ENCODE results near the gene ATP6V0D1.

DNA sequence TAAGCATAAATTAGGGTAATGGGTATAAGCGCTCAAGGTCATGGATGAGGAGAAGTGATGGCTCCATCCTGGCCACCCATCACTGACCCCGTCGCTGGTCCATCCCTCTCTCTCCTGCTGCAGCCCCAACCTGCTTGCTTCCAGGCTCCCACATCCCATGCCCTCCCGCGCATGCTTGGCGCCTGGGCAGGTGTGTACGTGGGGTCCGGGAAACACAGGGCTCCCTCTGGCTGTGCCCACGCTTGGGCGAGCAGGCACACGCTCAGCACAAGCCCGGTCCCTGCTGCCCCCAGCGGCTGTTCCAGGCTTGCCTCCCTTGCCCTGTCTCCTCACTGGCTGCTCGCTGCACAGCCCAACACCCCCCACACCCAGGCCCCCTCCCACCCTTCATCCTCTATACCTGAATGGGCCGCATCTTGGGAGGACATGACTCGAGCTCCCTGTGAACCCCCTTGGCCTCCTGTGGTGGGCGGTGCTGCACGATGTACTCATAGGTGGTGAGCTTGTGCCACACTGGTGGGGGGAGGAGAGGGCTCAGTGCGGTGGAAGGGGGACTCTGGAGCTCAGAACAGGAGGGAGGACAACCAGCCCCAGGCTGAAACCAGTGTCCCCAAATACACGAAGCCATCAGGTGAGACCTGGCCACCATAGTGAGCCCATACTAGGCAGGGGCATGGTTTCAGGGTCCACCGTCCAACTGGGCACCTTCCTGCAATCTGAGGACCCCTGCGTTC is 83.0 kb downstream of the ATP6V0D1 start:
- TF ChIP-seq, protein P1, sequence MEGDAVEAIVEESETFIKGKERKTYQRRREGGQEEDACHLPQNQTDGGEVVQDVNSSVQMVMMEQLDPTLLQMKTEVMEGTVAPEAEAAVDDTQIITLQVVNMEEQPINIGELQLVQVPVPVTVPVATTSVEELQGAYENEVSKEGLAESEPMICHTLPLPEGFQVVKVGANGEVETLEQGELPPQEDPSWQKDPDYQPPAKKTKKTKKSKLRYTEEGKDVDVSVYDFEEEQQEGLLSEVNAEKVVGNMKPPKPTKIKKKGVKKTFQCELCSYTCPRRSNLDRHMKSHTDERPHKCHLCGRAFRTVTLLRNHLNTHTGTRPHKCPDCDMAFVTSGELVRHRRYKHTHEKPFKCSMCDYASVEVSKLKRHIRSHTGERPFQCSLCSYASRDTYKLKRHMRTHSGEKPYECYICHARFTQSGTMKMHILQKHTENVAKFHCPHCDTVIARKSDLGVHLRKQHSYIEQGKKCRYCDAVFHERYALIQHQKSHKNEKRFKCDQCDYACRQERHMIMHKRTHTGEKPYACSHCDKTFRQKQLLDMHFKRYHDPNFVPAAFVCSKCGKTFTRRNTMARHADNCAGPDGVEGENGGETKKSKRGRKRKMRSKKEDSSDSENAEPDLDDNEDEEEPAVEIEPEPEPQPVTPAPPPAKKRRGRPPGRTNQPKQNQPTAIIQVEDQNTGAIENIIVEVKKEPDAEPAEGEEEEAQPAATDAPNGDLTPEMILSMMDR (IDR thresholded peaks at IDR 0.05; ENCODE audit: low read length) = peak; percentile 31; the same call in 1 of the 2 replicates
- TF ChIP-seq EZH2 (IDR thresholded peaks at IDR 0.05; ENCODE audit: borderline replicate concordance, low read length) = no peak
